Endothelial cell of umbilical vein (primary cell): Measurements from ENCODE around the gene MYBPHL. TPM values are rescaled to one million over a fixed set of nuclear protein-coding genes. Genes with fewer than 3 reads are reported as not detected.

ENCODE experiments used
- BruUV-seq: library from RNA; stranded (reverse); fragments of 400-500 nt; replicated peaks from 2 replicates; lab custom pipeline; 2021; lab: Mats Ljungman, UMichigan
- CTCF ChIA-PET: fragments of 300-600, 350-600 bp; sonication (Branson Sonifier 250); formaldehyde crosslinking; loops from one replicate; lab custom pipeline; 2021; ENCODE audit warnings: antibody characterized with exemption, inconsistent platforms; lab: Charles Lee
- POLR2A ChIA-PET: fragments of 300-600, 350-600 bp; sonication (Branson Sonifier 250); formaldehyde crosslinking; loops from one replicate; lab custom pipeline; 2021; ENCODE audit warnings: antibody characterized with exemption, inconsistent platforms; lab: Charles Lee
- DNase-seq: peaks from one replicate; pipeline ENCODE4 v3.0.0-alpha.2; 2011; ENCODE audit warnings: low read depth, low spot score
- FAIRE-seq: peaks from 2 replicates; lab custom pipeline; 2011; peaks lifted over from hg19 to GRCh38; lab: Jason Lieb, UNC
- H2AFZ ChIP-seq: 2 replicates; pipeline ENCODE4 v1.6.0; 2012; ENCODE audit warnings: low read depth, low read length, control low read depth, inconsistent platforms
- H3K27ac ChIP-seq: 2 replicates; pipeline ENCODE4 v1.5.1; 2011; ENCODE audit warnings: low read depth, mild to moderate bottlenecking, control low read depth, low read length, moderate library complexity; ENCODE audit not compliant: insufficient read depth
- H3K27me3 ChIP-seq, 2 experiments: 2 replicates each; pipeline versions ENCODE4 v1.6.0 to v1.6.1; 2011; ENCODE audit warnings: low read length in 2 of 2, mixed read lengths in 1 of 2; ENCODE audit not compliant: control insufficient read depth in 2 of 2, insufficient read depth in 2 of 2
- H3K36me3 ChIP-seq, 2 experiments: 2 replicates in 1 of 2; 3 replicates in 1 of 2; pipeline ENCODE4 v1.5.1; 2011; ENCODE audit warnings: low read length in 2 of 2, mild to moderate bottlenecking in 1 of 2, moderate library complexity in 1 of 2; ENCODE audit not compliant: control insufficient read depth in 2 of 2, insufficient read depth in 2 of 2; ENCODE audit errors: extremely low read depth in 1 of 2
- H3K4me1 ChIP-seq: 3 replicates; pipeline ENCODE4 v1.5.1; 2011; ENCODE audit warnings: mild to moderate bottlenecking, low read length; ENCODE audit not compliant: control insufficient read depth, insufficient read depth; ENCODE audit errors: extremely low read depth
- H3K4me2 ChIP-seq: 2 replicates; pipeline ENCODE4 v1.6.1; 2011; ENCODE audit warnings: low read length, control low read depth, mixed read lengths; ENCODE audit not compliant: insufficient read depth
- H3K4me3 ChIP-seq, 3 experiments: fragments of 200-600 bp in 1 of 3; sonication (generic), shearing (Covaris generic) in 1 of 3; replicated peaks in 1 of 3; 2 replicates each; pipeline ENCODE4 v1.5.1; 2011 to 2016; ENCODE audit warnings: control low read depth in 3 of 3, low read length in 3 of 3, mild to moderate bottlenecking in 2 of 3, inconsistent platforms in 1 of 3, low read depth in 1 of 3, moderate library complexity in 1 of 3; ENCODE audit not compliant: insufficient read depth in 1 of 3
- H3K79me2 ChIP-seq: 2 replicates; pipeline ENCODE4 v1.6.0; 2012; ENCODE audit warnings: low read length, inconsistent platforms; ENCODE audit not compliant: control insufficient read depth, insufficient read depth
- H3K9ac ChIP-seq: replicated peaks from 2 replicates; pipeline ENCODE3; 2011; ENCODE audit warnings: low read length, control low read depth; ENCODE audit not compliant: insufficient read depth; ENCODE audit errors: extremely low read depth
- H3K9me1 ChIP-seq: replicated peaks from 3 replicates; pipeline ENCODE4 v1.6.0; 2011; ENCODE audit warnings: mild to moderate bottlenecking, low read length; ENCODE audit not compliant: control insufficient read depth, insufficient read depth; ENCODE audit errors: extremely low read depth
- H3K9me3 ChIP-seq: replicated peaks from 2 replicates; pipeline ENCODE4 v1.5.1; 2012; ENCODE audit warnings: low read length, inconsistent platforms; ENCODE audit not compliant: control insufficient read depth, insufficient read depth
- H4K20me1 ChIP-seq: replicated peaks from 2 replicates; pipeline ENCODE3; 2011; ENCODE audit warnings: mild to moderate bottlenecking, low read length; ENCODE audit not compliant: control insufficient read depth, insufficient read depth; ENCODE audit errors: extremely low read depth
- EZH2 ChIP-seq: IDR thresholded peaks from 2 replicates; pipeline ENCODE4 v1.6.1; 2012; ENCODE audit warnings: borderline replicate concordance, low read depth, mild to moderate bottlenecking, moderate library complexity, low read length, inconsistent platforms; ENCODE audit not compliant: severe bottlenecking
- FOS ChIP-seq: IDR thresholded peaks from 2 replicates; pipeline ENCODE4 v1.6.1; 2011; ENCODE audit warnings: mild to moderate bottlenecking, low read length, moderate library complexity, borderline replicate concordance; ENCODE audit not compliant: insufficient read depth
- GATA2 ChIP-seq: IDR thresholded peaks from 2 replicates; pipeline ENCODE4 v1.7.0; 2011; ENCODE audit warnings: low read depth, mild to moderate bottlenecking, moderate library complexity, mixed read lengths, low read length; ENCODE audit not compliant: insufficient read length, insufficient read depth
- JUN ChIP-seq: IDR thresholded peaks from 2 replicates; pipeline ENCODE4 v1.6.1; 2011; ENCODE audit warnings: borderline replicate concordance, low read depth; ENCODE audit not compliant: insufficient read length, insufficient read depth
- MAX ChIP-seq: IDR thresholded peaks from 2 replicates; pipeline ENCODE4 v1.6.1; 2011; ENCODE audit not compliant: insufficient read depth, insufficient read length
- MYC ChIP-seq: IDR thresholded peaks from one replicate; pipeline ENCODE4 v1.6.1; 2011; ENCODE audit warnings: mild to moderate bottlenecking, low read depth, low read length
- POLR2A ChIP-seq: IDR thresholded peaks from 2 replicates; pipeline ENCODE4 v1.6.1; 2012; ENCODE audit warnings: low read depth, mild to moderate bottlenecking, control low read depth, low read length
- POLR2AphosphoS5 ChIP-seq: IDR thresholded peaks from 2 replicates; pipeline ENCODE4 v1.6.1; 2012; ENCODE audit warnings: low read depth, mild to moderate bottlenecking, control low read depth, low read length, moderate library complexity; ENCODE audit not compliant: insufficient read depth
- dilution Hi-C: fragments of 300-500 bp; cut with MboI; formaldehyde crosslinking; loops from one replicate; pipeline ENCODE4 v1.15.0; 2019; ENCODE audit warnings: low sequenced_read_pairs; ENCODE audit not compliant: extremely low pct_ligation_motif_present
- intact Hi-C: fragments of 100-400 bp; cut with micrococcal nuclease; formaldehyde crosslinking; loops from one replicate; pipeline ENCODE4 v1.10.0; 2022
- polyA plus RNA-seq, 4 experiments: library from polyadenylated mRNA; depleted of rRNA in 3 of 4; stranded (reverse) in 3 of 4; unstranded in 1 of 4; fragments of >200 nt; gene quantifications; 2 replicates each; pipeline versions ENCODE4 v1.2.1 to v1.2.3, GENCODE V29; 2011 to 2012; ENCODE audit warnings: missing spikeins in 1 of 4
- total RNA-seq: library from RNA; stranded (reverse); gene quantifications from 2 replicates; pipeline ENCODE4 v1.2.3, GENCODE V29; 2021
- TF ChIP-seq, protein P1 (sequence below), 2 donors: IDR thresholded peaks; 1 replicate in 1 of 2; 2 replicates in 1 of 2; pipeline ENCODE4 v1.5.1; 2011; ENCODE audit warnings: low read length in 2 of 2, mild to moderate bottlenecking in 2 of 2, moderate library complexity in 2 of 2, control low read depth in 1 of 2, inconsistent platforms in 1 of 2, low read depth in 1 of 2; ENCODE audit not compliant: insufficient read depth in 1 of 2; ENCODE audit errors: extremely low read depth in 1 of 2

MYBPHL gene
- total and polyA plus RNA-seq, 2 donors (not counting 3 experiments of a cell fraction or from before 2014, with no cell fraction given) = not detected

DNA sequence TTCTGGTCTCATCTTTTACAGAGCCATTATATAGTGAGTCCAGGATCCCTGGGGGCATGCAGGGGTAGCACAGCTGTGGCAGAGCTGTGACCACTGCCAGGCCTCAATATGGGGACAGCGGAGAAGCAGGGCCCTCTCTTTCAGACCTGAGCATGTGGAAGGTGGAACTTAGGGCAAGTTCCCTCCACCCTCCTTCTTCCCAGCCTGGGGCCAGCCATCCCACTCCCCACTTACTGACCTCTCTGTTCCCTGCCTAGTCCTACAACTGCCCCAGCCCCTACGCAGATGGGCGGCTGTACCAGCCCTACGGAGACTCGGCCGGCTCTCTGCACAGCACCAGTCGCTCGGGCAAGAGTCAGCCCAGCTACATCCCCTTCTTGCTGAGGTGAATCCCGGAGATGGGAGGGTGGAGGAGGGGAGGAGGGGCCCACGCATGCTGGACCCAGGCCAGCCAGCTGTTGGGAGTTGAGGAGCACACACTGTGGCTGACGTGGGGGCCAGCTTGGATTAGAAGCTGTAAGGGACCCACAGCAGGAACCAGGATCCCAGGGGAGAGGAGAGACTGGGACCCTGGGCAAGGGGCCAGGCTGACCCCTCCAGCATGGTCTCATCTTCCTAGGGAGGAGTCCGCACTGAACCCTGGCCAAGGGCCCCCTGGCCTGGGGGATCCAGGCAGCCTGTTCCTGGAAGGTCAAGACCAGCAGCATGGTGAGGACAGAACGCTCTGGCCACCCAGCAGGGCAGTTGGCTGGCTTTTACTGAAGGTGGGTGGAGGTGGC, 34.6 kb downstream of the MYBPHL start:
- no peaks in the 10 kb centered on the region for H3K27me3 ChIP-seq

More for the DNA sequence above, 34.6 kb downstream of the MYBPHL start:
- no peaks in the 10 kb centered on the region for H4K20me1 ChIP-seq
- CTCF ChIA-PET = interaction anchor here (1.1 to 2.0 kb wide), 2 partner anchors 18 to 127 kb away, joined by 4 to 8 read pairs; no protein-coding TSS in a partner anchor
- dilution Hi-C loops (no loop called here), intact Hi-C loops (loop anchor here (10.0 kb wide), 1 partner anchor 213 kb away; the partner anchor contains the start of gene ATXN7L2)
- no peaks in the 10 kb centered on the region for H3K79me2 ChIP-seq
- H3K9ac ChIP-seq = no peak overlapping the region
- H3K9me3 ChIP-seq = no peaks in the 10 kb centered on the region
- POLR2A ChIA-PET = no interaction called here
- no peak overlapping the region for H3K4me3 ChIP-seq
- no TSS peak for BruUV-seq
- TF ChIP-seq GATA2 (no peak), EZH2 (no peak), POLR2A (no peak), POLR2AphosphoS5 (no peak), JUN (no peak), MAX (no peak), FOS (no peak), MYC (no peak)
- TF ChIP-seq, protein P1, sequence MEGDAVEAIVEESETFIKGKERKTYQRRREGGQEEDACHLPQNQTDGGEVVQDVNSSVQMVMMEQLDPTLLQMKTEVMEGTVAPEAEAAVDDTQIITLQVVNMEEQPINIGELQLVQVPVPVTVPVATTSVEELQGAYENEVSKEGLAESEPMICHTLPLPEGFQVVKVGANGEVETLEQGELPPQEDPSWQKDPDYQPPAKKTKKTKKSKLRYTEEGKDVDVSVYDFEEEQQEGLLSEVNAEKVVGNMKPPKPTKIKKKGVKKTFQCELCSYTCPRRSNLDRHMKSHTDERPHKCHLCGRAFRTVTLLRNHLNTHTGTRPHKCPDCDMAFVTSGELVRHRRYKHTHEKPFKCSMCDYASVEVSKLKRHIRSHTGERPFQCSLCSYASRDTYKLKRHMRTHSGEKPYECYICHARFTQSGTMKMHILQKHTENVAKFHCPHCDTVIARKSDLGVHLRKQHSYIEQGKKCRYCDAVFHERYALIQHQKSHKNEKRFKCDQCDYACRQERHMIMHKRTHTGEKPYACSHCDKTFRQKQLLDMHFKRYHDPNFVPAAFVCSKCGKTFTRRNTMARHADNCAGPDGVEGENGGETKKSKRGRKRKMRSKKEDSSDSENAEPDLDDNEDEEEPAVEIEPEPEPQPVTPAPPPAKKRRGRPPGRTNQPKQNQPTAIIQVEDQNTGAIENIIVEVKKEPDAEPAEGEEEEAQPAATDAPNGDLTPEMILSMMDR (IDR thresholded peaks at IDR 0.05; ENCODE audit: extremely low read depth in 1 of 2, insufficient read depth in 1 of 2, low read depth in 1 of 2, low read length in 2 of 2) = no peak
- no peaks in the 10 kb centered on the region for H3K9me1 ChIP-seq
- no peaks in the 10 kb centered on the region for H3K4me1 ChIP-seq
- H3K27ac ChIP-seq = no peak overlapping the region
- DNase-seq (no peak), FAIRE-seq (no peak)
- H3K4me2 ChIP-seq = no peak overlapping the region
- no peak overlapping the region for H2AFZ ChIP-seq
- no peaks in the 10 kb centered on the region for H3K36me3 ChIP-seq
